ENCODE measurements around the gene PDE6A. TPM values are rescaled to one million over a fixed set of nuclear protein-coding genes. Genes with fewer than 3 reads are reported as not detected.

The PDE6A gene
- total and polyA plus RNA-seq, 9 of the 15 experiments (the other 6 are each of a cell fraction or from before 2014, with no cell fraction given): 0.01 to 0.04 (median 0.01) TPM; not detected in 6

DNA sequence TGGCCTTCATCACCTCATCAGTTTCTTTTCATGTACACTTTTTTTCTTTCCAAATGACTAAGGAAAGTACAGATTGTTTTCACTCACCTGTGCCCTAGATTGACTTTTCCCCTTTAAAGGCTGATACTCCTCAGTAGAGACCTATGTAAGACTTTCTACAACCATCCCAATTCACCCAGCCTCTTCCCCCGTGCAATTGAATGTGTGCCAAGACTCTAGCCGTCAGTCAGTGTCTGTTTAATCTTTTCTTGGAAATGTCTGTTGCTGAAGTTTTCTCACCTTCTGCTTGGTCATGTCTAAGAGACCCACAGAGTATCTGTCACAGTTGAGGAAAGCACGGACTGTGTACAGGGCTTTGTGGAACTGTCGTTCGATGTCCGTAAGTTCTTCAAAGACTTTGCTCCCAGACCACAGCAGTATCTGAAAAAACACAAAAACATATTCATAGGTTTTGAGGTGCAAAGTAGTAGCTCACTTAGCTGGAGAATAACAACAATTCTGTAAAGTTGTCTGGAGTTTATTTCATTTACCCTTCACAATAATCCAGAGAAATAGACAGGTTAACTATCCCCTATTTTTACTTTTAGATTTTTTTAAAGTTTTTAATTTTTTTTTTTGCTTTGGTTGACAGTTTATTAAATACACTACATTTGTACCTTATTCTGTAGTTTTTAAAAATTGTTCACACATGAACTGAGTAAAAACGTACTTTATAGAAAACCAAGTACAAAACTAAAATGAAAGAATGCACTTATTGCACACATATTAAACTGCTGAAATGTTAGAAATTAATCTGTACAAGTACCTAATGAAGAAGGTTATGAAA lies 13.6 kb downstream of the PDE6A start (continued):
- TF ChIP-seq, protein P1, sequence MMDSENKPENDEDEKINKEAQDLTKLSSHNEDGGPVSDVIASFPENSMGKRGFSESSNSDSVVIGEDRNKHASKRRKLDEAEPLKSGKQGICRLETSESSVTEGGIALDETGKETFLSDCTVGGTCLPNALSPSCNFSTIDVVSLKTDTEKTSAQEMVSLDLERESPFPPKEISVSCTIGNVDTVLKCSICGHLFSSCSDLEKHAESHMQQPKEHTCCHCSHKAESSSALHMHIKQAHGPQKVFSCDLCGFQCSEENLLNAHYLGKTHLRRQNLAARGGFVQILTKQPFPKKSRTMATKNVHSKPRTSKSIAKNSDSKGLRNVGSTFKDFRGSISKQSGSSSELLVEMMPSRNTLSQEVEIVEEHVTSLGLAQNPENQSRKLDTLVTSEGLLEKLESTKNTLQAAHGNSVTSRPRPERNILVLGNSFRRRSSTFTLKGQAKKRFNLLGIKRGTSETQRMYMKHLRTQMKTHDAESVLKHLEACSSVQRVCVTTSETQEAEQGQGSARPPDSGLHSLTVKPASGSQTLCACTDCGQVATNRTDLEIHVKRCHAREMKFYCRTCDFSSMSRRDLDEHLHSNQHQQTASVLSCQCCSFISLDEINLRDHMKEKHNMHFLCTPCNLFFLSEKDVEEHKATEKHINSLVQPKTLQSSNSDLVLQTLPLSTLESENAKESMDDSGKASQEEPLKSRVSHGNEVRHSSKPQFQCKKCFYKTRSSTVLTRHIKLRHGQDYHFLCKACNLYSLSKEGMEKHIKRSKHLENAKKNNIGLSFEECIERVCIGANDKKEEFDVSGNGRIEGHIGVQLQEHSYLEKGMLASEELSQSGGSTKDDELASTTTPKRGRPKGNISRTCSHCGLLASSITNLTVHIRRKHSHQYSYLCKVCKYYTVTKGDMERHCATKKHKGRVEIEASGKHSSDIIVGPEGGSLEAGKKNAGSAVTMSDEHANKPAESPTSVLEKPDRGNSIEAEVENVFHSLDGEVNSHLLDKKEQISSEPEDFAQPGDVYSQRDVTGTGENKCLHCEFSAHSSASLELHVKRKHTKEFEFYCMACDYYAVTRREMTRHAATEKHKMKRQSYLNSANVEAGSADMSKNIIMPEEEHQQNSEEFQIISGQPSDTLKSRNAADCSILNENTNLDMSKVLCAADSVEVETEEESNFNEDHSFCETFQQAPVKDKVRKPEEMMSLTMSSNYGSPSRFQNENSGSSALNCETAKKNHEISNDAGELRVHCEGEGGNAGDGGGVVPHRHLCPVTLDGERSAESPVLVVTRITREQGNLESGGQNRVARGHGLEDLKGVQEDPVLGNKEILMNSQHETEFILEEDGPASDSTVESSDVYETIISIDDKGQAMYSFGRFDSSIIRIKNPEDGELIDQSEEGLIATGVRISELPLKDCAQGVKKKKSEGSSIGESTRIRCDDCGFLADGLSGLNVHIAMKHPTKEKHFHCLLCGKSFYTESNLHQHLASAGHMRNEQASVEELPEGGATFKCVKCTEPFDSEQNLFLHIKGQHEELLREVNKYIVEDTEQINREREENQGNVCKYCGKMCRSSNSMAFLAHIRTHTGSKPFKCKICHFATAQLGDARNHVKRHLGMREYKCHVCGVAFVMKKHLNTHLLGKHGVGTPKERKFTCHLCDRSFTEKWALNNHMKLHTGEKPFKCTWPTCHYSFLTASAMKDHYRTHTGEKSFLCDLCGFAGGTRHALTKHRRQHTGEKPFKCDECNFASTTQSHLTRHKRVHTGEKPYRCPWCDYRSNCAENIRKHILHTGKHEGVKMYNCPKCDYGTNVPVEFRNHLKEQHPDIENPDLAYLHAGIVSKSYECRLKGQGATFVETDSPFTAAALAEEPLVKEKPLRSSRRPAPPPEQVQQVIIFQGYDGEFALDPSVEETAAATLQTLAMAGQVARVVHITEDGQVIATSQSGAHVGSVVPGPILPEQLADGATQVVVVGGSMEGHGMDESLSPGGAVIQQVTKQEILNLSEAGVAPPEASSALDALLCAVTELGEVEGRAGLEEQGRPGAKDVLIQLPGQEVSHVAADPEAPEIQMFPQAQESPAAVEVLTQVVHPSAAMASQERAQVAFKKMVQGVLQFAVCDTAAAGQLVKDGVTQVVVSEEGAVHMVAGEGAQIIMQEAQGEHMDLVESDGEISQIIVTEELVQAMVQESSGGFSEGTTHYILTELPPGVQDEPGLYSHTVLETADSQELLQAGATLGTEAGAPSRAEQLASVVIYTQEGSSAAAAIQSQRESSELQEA (IDR thresholded peaks at IDR 0.05; ENCODE audit: low read depth): no peak
- TF ChIP-seq POLR2AphosphoS5 (IDR thresholded peaks at IDR 0.05; ENCODE audit: control insufficient read depth, insufficient read depth, low read depth, low read length) (peak; percentile 46; the same call in 1 of the 2 replicates), ZNF444 (CRISPR knock-in tag; IDR thresholded peaks at IDR 0.05) (no peak), RFX5 (IDR thresholded peaks at IDR 0.05; ENCODE audit: low read depth, low read length) (no peak), GTF2F1 (IDR thresholded peaks at IDR 0.05; ENCODE audit: low read depth, low read length) (no peak), MTA2 (IDR thresholded peaks at IDR 0.05; ENCODE audit: low read depth) (no peak), KAT8 (IDR thresholded peaks at IDR 0.05; ENCODE audit: low read depth) (no peak), NCOA1 (IDR thresholded peaks at IDR 0.05; ENCODE audit: low read depth) (no peak), CXXC5 (CRISPR knock-in tag; IDR thresholded peaks at IDR 0.05) (0 out of 2 replicates have a peak, but pooled peaks have one; percentile 29), BRF1 (IDR thresholded peaks at IDR 0.05; ENCODE audit: borderline replicate concordance, extremely low read depth, insufficient read length) (no peak), GABPB1 (CRISPR knock-in tag; IDR thresholded peaks at IDR 0.05) (no peak), KAT2B (IDR thresholded peaks at IDR 0.05; ENCODE audit: low read depth, low read length) (no peak)
- TF ChIP-seq, protein P2, sequence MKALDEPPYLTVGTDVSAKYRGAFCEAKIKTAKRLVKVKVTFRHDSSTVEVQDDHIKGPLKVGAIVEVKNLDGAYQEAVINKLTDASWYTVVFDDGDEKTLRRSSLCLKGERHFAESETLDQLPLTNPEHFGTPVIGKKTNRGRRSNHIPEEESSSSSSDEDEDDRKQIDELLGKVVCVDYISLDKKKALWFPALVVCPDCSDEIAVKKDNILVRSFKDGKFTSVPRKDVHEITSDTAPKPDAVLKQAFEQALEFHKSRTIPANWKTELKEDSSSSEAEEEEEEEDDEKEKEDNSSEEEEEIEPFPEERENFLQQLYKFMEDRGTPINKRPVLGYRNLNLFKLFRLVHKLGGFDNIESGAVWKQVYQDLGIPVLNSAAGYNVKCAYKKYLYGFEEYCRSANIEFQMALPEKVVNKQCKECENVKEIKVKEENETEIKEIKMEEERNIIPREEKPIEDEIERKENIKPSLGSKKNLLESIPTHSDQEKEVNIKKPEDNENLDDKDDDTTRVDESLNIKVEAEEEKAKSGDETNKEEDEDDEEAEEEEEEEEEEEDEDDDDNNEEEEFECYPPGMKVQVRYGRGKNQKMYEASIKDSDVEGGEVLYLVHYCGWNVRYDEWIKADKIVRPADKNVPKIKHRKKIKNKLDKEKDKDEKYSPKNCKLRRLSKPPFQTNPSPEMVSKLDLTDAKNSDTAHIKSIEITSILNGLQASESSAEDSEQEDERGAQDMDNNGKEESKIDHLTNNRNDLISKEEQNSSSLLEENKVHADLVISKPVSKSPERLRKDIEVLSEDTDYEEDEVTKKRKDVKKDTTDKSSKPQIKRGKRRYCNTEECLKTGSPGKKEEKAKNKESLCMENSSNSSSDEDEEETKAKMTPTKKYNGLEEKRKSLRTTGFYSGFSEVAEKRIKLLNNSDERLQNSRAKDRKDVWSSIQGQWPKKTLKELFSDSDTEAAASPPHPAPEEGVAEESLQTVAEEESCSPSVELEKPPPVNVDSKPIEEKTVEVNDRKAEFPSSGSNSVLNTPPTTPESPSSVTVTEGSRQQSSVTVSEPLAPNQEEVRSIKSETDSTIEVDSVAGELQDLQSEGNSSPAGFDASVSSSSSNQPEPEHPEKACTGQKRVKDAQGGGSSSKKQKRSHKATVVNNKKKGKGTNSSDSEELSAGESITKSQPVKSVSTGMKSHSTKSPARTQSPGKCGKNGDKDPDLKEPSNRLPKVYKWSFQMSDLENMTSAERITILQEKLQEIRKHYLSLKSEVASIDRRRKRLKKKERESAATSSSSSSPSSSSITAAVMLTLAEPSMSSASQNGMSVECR (CRISPR knock-in tag; IDR thresholded peaks at IDR 0.05): no peak
